Thyroid gland (tissue), 4 donors: ENCODE data around the gene SPRY4.

Experiments
- POLR2A ChIP-seq, 2 donors: fragments of 450-650 bp; IDR thresholded peaks; one replicate each; pipeline ENCODE4 v1.6.1; 2017; ENCODE audit warnings: antibody characterized with exemption in 2 of 2, mild to moderate bottlenecking in 2 of 2, moderate library complexity in 1 of 2
- TF ChIP-seq, protein P1 (sequence below), 6 experiments: fragments of 200-600 bp in 3 of 6; fragments of 450-650 bp in 3 of 6; sonication (generic) in 3 of 6; IDR thresholded peaks; one replicate each; pipeline ENCODE4 v1.5.1; 2016 to 2019; ENCODE audit warnings: antibody characterized with exemption in 6 of 6, mild to moderate bottlenecking in 2 of 6, inconsistent platforms in 1 of 6, moderate library complexity in 1 of 6

- no peak for TF ChIP-seq POLR2A (IDR thresholded peaks at IDR 0.05)
- TF ChIP-seq, protein P1, sequence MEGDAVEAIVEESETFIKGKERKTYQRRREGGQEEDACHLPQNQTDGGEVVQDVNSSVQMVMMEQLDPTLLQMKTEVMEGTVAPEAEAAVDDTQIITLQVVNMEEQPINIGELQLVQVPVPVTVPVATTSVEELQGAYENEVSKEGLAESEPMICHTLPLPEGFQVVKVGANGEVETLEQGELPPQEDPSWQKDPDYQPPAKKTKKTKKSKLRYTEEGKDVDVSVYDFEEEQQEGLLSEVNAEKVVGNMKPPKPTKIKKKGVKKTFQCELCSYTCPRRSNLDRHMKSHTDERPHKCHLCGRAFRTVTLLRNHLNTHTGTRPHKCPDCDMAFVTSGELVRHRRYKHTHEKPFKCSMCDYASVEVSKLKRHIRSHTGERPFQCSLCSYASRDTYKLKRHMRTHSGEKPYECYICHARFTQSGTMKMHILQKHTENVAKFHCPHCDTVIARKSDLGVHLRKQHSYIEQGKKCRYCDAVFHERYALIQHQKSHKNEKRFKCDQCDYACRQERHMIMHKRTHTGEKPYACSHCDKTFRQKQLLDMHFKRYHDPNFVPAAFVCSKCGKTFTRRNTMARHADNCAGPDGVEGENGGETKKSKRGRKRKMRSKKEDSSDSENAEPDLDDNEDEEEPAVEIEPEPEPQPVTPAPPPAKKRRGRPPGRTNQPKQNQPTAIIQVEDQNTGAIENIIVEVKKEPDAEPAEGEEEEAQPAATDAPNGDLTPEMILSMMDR (IDR thresholded peaks at IDR 0.05): no peak
Observed at GRCh38 chr5:142314606-142315005, 10.2 kb downstream of the SPRY4 start.
